SK-N-SH treated with all-trans-retinoic acid at 6 μM for 48 hours (cell line): ENCODE results near the gene SP140.

Experiments
- ARNTL ChIP-seq: fragments of 450-650 bp; formaldehyde crosslinking; IDR thresholded peaks from 2 replicates; pipeline ENCODE4 v1.5.0; 2020; ENCODE audit warnings: low read depth, mild to moderate bottlenecking, moderate library complexity, borderline replicate concordance
- CREB5 ChIP-seq: fragments of 250-450 bp; sonication (Bioruptor Pico); IDR thresholded peaks from 2 replicates; pipeline ENCODE4 v1.5.1; 2020; ENCODE audit warnings: low read depth, mild to moderate bottlenecking, moderate library complexity
- ESRRG ChIP-seq: fragments of 250-450 bp; sonication (Bioruptor Pico); IDR thresholded peaks from 2 replicates; pipeline ENCODE4 v1.6.1; 2021; ENCODE audit warnings: mild to moderate bottlenecking
- GLIS3 ChIP-seq: fragments of 250-450 bp; sonication (Bioruptor Pico); IDR thresholded peaks from 2 replicates; pipeline ENCODE4 v1.5.0; 2020; ENCODE audit warnings: mild to moderate bottlenecking, moderate library complexity
- POU6F1 ChIP-seq: fragments of 250-450 bp; sonication (Bioruptor Pico); IDR thresholded peaks from 2 replicates; pipeline ENCODE4 v1.8.0; 2021; ENCODE audit warnings: low read depth, mild to moderate bottlenecking, moderate library complexity, borderline replicate concordance
- RARB ChIP-seq: fragments of 250-450 bp; sonication (Bioruptor Pico); IDR thresholded peaks from 2 replicates; pipeline ENCODE4 v1.8.0; 2021; ENCODE audit warnings: mild to moderate bottlenecking, moderate library complexity
- SNAI2 ChIP-seq: fragments of 250-450 bp; sonication (Bioruptor Pico); IDR thresholded peaks from 2 replicates; pipeline ENCODE4 v1.5.0; 2020; ENCODE audit warnings: mild to moderate bottlenecking, moderate library complexity
- ZNF8 ChIP-seq: fragments of 450-650 bp; formaldehyde crosslinking; IDR thresholded peaks from 2 replicates; pipeline ENCODE4 v1.5.0; 2020; ENCODE audit warnings: mild to moderate bottlenecking, moderate library complexity

GRCh38 chr2:230234845-230235244, 9.3 kb downstream of the SP140 start:
- TF ChIP-seq GLIS3 (CRISPR knock-in tag), result no peak
- TF ChIP-seq ESRRG (CRISPR knock-in tag), result no peak
- no peak for TF ChIP-seq ZNF8 (CRISPR knock-in tag)
- no peak for TF ChIP-seq ARNTL (CRISPR knock-in tag)
- no peak for TF ChIP-seq RARB (CRISPR knock-in tag)
- no peak for TF ChIP-seq CREB5 (CRISPR knock-in tag)
- TF ChIP-seq SNAI2, result no peak
- no peak for TF ChIP-seq POU6F1 (CRISPR knock-in tag)
